ENCODE measurements around the gene FAIM2.

GRCh38 chr12:49903351-49903699, 375 bp downstream of the FAIM2 start:
- TF ChIP-seq CTCF (IDR thresholded peaks at IDR 0.05; ENCODE audit: extremely low read depth in 1 of 2, insufficient read depth in 1 of 2, low read depth in 1 of 2, low read length in 2 of 2) (no peak), POLR2A (IDR thresholded peaks at IDR 0.05; ENCODE audit: low read depth, low read length) (no peak), EZH2 (IDR thresholded peaks at IDR 0.05; ENCODE audit: borderline replicate concordance, low read depth, low read length, severe bottlenecking) (no peak), POLR2AphosphoS5 (IDR thresholded peaks at IDR 0.05; ENCODE audit: insufficient read depth, low read depth, low read length) (no peak)
